Upper lobe of left lung (tissue), 4 donors: ENCODE results near the gene CRISPLD2.

Source experiments
- CTCF ChIP-seq, 6 experiments: fragments of 450-650 bp in 4 of 6; fragments of 200-600 bp in 2 of 6; sonication (generic) in 2 of 6; IDR thresholded peaks; one replicate each; pipeline ENCODE4 v1.5.1; 2016 to 2019; ENCODE audit warnings: antibody characterized with exemption in 6 of 6
- EP300 ChIP-seq, 4 donors: sonication (generic); formaldehyde crosslinking; IDR thresholded peaks; one replicate each; pipeline ENCODE4 v1.5.1; 2017; ENCODE audit warnings: antibody characterized with exemption in 4 of 4, control low read depth in 2 of 4
- POLR2AphosphoS5 ChIP-seq, 2 donors: sonication (generic); formaldehyde crosslinking; IDR thresholded peaks; one replicate each; pipeline ENCODE4 v1.5.1; 2017; ENCODE audit warnings: antibody characterized with exemption in 2 of 2

- TF ChIP-seq CTCF (IDR thresholded peaks at IDR 0.05), result no peak
- TF ChIP-seq POLR2AphosphoS5 (IDR thresholded peaks at IDR 0.05), result no peak
- TF ChIP-seq EP300 (IDR thresholded peaks at IDR 0.05), result no peak
These were observed 33.1 kb upstream of the CRISPLD2 start for GRCh38 chr16:84786605-84787262.
